MCF 10A (cell line): ENCODE data around the gene ZIC2. TPM values are rescaled to one million over a fixed set of nuclear protein-coding genes. Genes with fewer than 3 reads are reported as not detected.

Experiments
- BruUV-seq: library from RNA; stranded (reverse); fragments of 400-500 nt; replicated peaks from 2 replicates; lab custom pipeline; 2021; lab: Mats Ljungman, UMichigan
- CTCF ChIA-PET: fragments of 300-600 bp; sonication (Branson Sonifier 250); formaldehyde crosslinking; extraction: SDS; loops from one replicate; lab custom pipeline; 2021; ENCODE audit warnings: antibody characterized with exemption, inconsistent platforms; lab: Yijun Ruan, JAX
- POLR2A ChIA-PET: fragments of 300-600, 350-650 bp; sonication (Branson Sonifier 250); formaldehyde crosslinking; extraction: SDS; loops from one replicate; lab custom pipeline; 2020; ENCODE audit warnings: antibody characterized with exemption, inconsistent platforms; lab: Yijun Ruan, JAX
- DNase-seq: peaks from one replicate; pipeline ENCODE4 v3.0.0-alpha.2; 2018; ENCODE audit not compliant: unreplicated experiment
- H3K27ac Mint-ChIP-seq: one replicate; pipeline ENCODE4 v1.8.0; 2022; ENCODE audit warnings: mild to moderate bottlenecking, low read depth, mixed read lengths; ENCODE audit not compliant: unreplicated experiment
- H3K27me3 Mint-ChIP-seq: one replicate; pipeline ENCODE4 v1.8.0; 2022; ENCODE audit warnings: mixed read lengths; ENCODE audit not compliant: insufficient read depth, unreplicated experiment
- H3K36me3 Mint-ChIP-seq: one replicate; pipeline ENCODE4 v1.8.0; 2022; ENCODE audit warnings: mild to moderate bottlenecking, moderate library complexity, mixed read lengths; ENCODE audit not compliant: insufficient read depth, unreplicated experiment
- H3K4me1 Mint-ChIP-seq: one replicate; pipeline ENCODE4 v1.8.0; 2022; ENCODE audit warnings: mixed read lengths; ENCODE audit not compliant: insufficient read depth, unreplicated experiment
- H3K4me3 Mint-ChIP-seq: one replicate; pipeline ENCODE4 v1.8.0; 2022; ENCODE audit warnings: mild to moderate bottlenecking, moderate library complexity, mixed read lengths; ENCODE audit not compliant: unreplicated experiment
- H3K9me3 Mint-ChIP-seq: one replicate; pipeline ENCODE4 v1.8.0; 2022; ENCODE audit warnings: mixed read lengths; ENCODE audit not compliant: unreplicated experiment
- intact Hi-C: fragments of 100-400 bp; cut with micrococcal nuclease; formaldehyde crosslinking; loops from 2 replicates; pipeline ENCODE4 v1.14.1; 2022
- total RNA-seq: library from RNA; stranded (reverse); gene quantifications from 2 replicates; pipeline ENCODE4 v1.2.3, GENCODE V29; 2022
- TF ChIP-seq, protein P1 (sequence below): fragments of 200-600 bp; IDR thresholded peaks from one replicate; pipeline ENCODE4 v1.8.0; 2022; ENCODE audit warnings: antibody characterized with exemption, mild to moderate bottlenecking; ENCODE audit not compliant: unreplicated experiment

ZIC2 gene
- total RNA-seq, 1 experiment from 2014 or later = 8.2 TPM

DNA sequence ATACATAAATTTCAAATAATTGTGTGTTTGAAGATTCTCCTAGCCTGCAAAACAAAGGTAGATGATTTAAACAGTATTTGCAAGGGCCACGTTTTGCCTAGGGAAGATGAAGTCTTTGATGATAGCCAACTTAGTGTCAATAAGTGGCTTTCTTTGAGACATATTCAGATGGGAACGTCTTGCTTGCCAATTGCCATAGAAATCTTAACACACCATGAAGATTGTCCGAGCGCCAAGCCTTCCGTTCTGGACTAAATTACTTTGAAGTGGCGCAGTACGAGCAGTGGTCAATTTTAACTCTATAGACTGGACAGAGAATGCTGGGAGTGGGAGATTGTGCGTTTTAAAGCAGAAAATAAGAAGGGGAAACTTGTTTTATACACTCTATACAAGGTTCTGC, 19.9 kb upstream of the ZIC2 start:
- BruUV-seq = no TSS peak
- no peaks in the 10 kb centered on the region for H3K36me3 Mint-ChIP-seq
- H3K27ac Mint-ChIP-seq = no peak overlapping the region
- ChIA-PET CTCF (interaction anchor here (0.9 kb wide), 1 partner anchor 23 kb away, joined by 3 read pairs; no protein-coding TSS in a partner anchor), POLR2A (interaction anchor here (0.5 kb wide), 1 partner anchor 20 kb away, joined by 3 read pairs; no protein-coding TSS in a partner anchor)
- H3K4me1 Mint-ChIP-seq = no peaks in the 10 kb centered on the region
- no peaks in the 10 kb centered on the region for H3K9me3 Mint-ChIP-seq
- H3K4me3 Mint-ChIP-seq = no peak overlapping the region
- no peak for DNase-seq
- intact Hi-C loops = no loop called here
- no peaks in the 10 kb centered on the region for H3K27me3 Mint-ChIP-seq
- TF ChIP-seq, protein P1, sequence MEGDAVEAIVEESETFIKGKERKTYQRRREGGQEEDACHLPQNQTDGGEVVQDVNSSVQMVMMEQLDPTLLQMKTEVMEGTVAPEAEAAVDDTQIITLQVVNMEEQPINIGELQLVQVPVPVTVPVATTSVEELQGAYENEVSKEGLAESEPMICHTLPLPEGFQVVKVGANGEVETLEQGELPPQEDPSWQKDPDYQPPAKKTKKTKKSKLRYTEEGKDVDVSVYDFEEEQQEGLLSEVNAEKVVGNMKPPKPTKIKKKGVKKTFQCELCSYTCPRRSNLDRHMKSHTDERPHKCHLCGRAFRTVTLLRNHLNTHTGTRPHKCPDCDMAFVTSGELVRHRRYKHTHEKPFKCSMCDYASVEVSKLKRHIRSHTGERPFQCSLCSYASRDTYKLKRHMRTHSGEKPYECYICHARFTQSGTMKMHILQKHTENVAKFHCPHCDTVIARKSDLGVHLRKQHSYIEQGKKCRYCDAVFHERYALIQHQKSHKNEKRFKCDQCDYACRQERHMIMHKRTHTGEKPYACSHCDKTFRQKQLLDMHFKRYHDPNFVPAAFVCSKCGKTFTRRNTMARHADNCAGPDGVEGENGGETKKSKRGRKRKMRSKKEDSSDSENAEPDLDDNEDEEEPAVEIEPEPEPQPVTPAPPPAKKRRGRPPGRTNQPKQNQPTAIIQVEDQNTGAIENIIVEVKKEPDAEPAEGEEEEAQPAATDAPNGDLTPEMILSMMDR = no peak

DNA sequence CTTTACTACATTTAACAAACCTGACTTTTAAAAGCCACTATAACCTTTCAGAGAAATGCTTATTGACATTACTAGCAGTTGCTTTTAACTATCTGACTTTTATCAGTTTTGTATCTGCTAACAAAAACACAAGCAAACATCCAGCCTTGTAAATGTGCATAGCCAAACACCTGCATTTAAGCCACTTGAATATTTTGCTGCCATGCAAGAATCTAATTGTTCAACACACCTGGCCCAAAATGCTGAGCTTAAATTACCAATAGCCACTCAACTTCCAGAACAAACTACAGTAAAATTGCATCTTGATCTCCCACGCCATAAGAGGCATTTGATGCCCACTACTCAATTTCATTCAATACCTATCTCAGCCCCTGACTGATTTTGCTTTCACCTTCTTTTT, 19.3 kb upstream of the ZIC2 start:
- CTCF ChIA-PET = interaction anchor here (0.9 kb wide), 1 partner anchor 22 kb away, joined by 3 read pairs; no protein-coding TSS in a partner anchor
- no peak overlapping the region for H3K4me3 Mint-ChIP-seq
- POLR2A ChIA-PET = interaction anchor here (0.6 kb wide), 1 partner anchor 19 kb away, joined by 3 read pairs; the partner anchor contains the start of gene ZIC2
- H3K9me3 Mint-ChIP-seq = no peaks in the 10 kb centered on the region
- intact Hi-C loops = no loop called here
- no peaks in the 10 kb centered on the region for H3K36me3 Mint-ChIP-seq
- no TSS peak for BruUV-seq
- no peak overlapping the region for H3K27ac Mint-ChIP-seq
- no peaks in the 10 kb centered on the region for H3K4me1 Mint-ChIP-seq
- no peak for DNase-seq
- H3K27me3 Mint-ChIP-seq = no peaks in the 10 kb centered on the region
- TF ChIP-seq, protein P1 = no peak

DNA sequence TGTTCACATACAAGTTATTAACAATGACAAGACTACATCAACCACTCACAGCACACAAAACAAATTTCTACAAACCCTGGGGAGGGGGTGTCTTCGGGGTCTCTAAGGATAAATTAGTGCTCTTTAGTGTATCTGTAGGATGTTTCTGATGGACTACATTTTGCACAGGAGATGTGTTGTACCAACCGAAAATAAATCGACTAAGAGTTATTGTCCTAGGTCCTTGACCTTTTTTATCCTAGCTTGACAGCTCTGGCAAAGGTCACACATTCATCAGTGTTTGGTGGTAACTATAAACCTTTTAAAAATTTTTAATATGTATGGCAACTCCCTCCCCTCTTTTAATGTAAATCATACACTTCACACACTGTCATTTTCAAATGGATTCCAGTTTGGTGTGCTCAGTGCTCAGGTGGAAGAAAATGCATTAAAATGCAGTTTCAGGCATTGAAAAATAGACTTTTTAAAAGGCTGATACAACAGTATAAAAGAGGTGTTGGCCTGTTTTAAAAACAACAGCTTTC, 17.7 kb upstream of the ZIC2 start:
- H3K4me1 Mint-ChIP-seq = no peaks in the 10 kb centered on the region
- no peak for DNase-seq
- no peaks in the 10 kb centered on the region for H3K9me3 Mint-ChIP-seq
- no TSS peak for BruUV-seq
- no peaks in the 10 kb centered on the region for H3K36me3 Mint-ChIP-seq
- no peak overlapping the region for H3K4me3 Mint-ChIP-seq
- H3K27me3 Mint-ChIP-seq = no peaks in the 10 kb centered on the region
- CTCF ChIA-PET = interaction anchor here (0.9 kb wide), 1 partner anchor 28 kb away, joined by 3 read pairs; no protein-coding TSS in a partner anchor
- TF ChIP-seq, protein P1 = no peak
- no peak overlapping the region for H3K27ac Mint-ChIP-seq
- POLR2A ChIA-PET = no interaction called here
- intact Hi-C loops = no loop called here

DNA sequence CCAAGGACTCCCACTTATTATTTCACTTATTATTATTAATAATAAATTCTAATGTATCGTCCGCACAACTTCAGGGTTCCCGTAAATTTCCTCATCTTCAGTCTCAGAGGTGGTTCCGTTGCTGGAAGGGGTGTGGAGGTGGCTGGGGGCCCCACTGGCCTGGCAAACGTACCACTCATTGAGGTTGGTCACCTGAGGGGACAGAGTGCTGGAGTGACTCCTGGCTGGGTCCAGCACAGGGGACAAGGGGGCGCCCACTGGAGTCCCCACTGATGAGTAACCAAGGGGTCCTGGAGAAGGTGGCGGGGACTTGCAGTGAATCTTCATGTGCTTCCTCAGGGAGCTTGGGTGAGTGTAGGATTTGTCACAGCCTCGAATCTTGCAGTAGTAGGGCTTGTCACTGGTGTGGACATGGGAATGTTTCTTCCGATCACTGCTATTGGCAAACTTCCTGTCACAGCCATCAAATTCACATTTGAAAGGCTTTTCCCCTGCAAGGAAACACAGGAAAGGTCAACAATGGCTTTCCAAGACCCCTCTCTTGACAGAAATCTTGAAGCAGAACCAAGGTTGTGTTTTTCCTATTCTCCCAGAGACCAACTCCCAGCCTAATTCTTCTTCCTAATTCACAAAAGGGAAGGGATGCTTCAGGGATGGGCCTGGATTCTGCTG, 16.1 kb upstream of the ZIC2 start:
- ChIA-PET CTCF (no interaction called here), POLR2A (interaction anchor here (1.0 kb wide), 1 partner anchor 28 kb away, joined by 3 read pairs; no protein-coding TSS in a partner anchor)
- Mint-ChIP-seq H3K4me3 (no peak overlapping the region), H3K4me1 (no peaks in the 10 kb centered on the region), H3K27ac (no peak overlapping the region), H3K9me3 (no peaks in the 10 kb centered on the region), H3K27me3 (peaks cover 12% of the 10 kb centered on the region), H3K36me3 (no peaks in the 10 kb centered on the region)
- no peak for DNase-seq
- no TSS peak for BruUV-seq
- intact Hi-C loops = no loop called here
- TF ChIP-seq, protein P1 = no peak
